ENCODE data around the gene ZNF584. TPM values are rescaled to one million over a fixed set of nuclear protein-coding genes. Genes with fewer than 3 reads are reported as not detected.

ZNF584 gene
- total RNA-seq, 4 donors from 2014 or later = 3.4 to 8.3 (median 7.3) TPM

- Histone ChIP-seq H3K9me3 (no peaks in the 10 kb centered on the region), H3K4me3 (no peak overlapping the region), H3K4me1 (no peaks in the 10 kb centered on the region), H3K36me3 (peaks cover 0 to 34% (median 15%) of the 10 kb centered on the region in 4 donors), H3K27me3 (no peaks in the 10 kb centered on the region), H3K27ac (no peak overlapping the region)
- TF ChIP-seq CTCF (IDR thresholded peaks at IDR 0.05) = no peak
- no peak for TF ChIP-seq EP300 (IDR thresholded peaks at IDR 0.05; ENCODE audit: low read depth)
- TF ChIP-seq POLR2A (IDR thresholded peaks at IDR 0.05) = no peak
- TF ChIP-seq POLR2AphosphoS5 (IDR thresholded peaks at IDR 0.05) = no peak
- WGBS, 2 donors (ENCODE audit: low coverage in 1 of 2) = 93 to 97% methylated on average over 3 to 7 of the region's 7 CpGs
- DNase-seq = no peak
- intact Hi-C loops (cut with DNase I; ENCODE audit: low total_unique reads) = no loop called here
- in situ Hi-C loops (cut with MboI; ENCODE audit: low pct_ligation_motif_present in 1 of 4, low pct_unique_long_range_greater_than_20kb in 1 of 4, low sequenced_read_pairs in 3 of 4) = no loop called here
Observed at GRCh38 chr19:58417071-58417470, 8.6 kb downstream of the ZNF584 start.

GRCh38 chr19:58428617-58429016 lies 20.2 kb downstream of the ZNF584 start:
- 73% methylated on average over 1 of the region's 1 CpG; no CpG with 5 or more reads in 1 of the 2 donors for WGBS, 2 donors (ENCODE audit: low coverage in 1 of 2)

GRCh38 chr19:58429745-58430144 lies 21.3 kb downstream of the ZNF584 start:
- H3K4me1 ChIP-seq = no peaks in the 10 kb centered on the region
- no peak overlapping the region for H3K4me3 ChIP-seq
- H3K27me3 ChIP-seq = no peaks in the 10 kb centered on the region
- peaks cover 71 to 80% of the 10 kb centered on the region in 2 donors for H3K9me3 ChIP-seq
- TF ChIP-seq EP300 (IDR thresholded peaks at IDR 0.05; ENCODE audit: low read depth) = no peak
- TF ChIP-seq POLR2AphosphoS5 (IDR thresholded peaks at IDR 0.05) = no peak
- TF ChIP-seq POLR2A (IDR thresholded peaks at IDR 0.05) = no peak
- TF ChIP-seq CTCF (IDR thresholded peaks at IDR 0.05) = no peak
- intact Hi-C loops (cut with DNase I; ENCODE audit: low total_unique reads) (no loop called here), in situ Hi-C loops (cut with MboI; ENCODE audit: low pct_ligation_motif_present in 1 of 4, low pct_unique_long_range_greater_than_20kb in 1 of 4, low sequenced_read_pairs in 3 of 4) (no loop called here)
- DNase-seq = no peak
- H3K36me3 ChIP-seq = peaks cover 7 to 30% (median 16%) of the 10 kb centered on the region in 4 donors
- no peak overlapping the region for H3K27ac ChIP-seq

More at GRCh38 chr19:58428617-58429016, 20.2 kb downstream of the ZNF584 start:
- intact Hi-C loops (cut with DNase I; ENCODE audit: low total_unique reads) = no loop called here
- Histone ChIP-seq H3K27ac (no peak overlapping the region), H3K36me3 (peaks cover 0 to 19% (median 6%) of the 10 kb centered on the region in 4 donors), H3K27me3 (no peaks in the 10 kb centered on the region), H3K4me3 (no peak overlapping the region), H3K9me3 (peaks cover 60 to 69% of the 10 kb centered on the region in 2 donors), H3K4me1 (no peaks in the 10 kb centered on the region)
- DNase-seq = no peak
- in situ Hi-C loops (cut with MboI; ENCODE audit: low pct_ligation_motif_present in 1 of 4, low pct_unique_long_range_greater_than_20kb in 1 of 4, low sequenced_read_pairs in 3 of 4) = no loop called here
- TF ChIP-seq POLR2A (IDR thresholded peaks at IDR 0.05) = no peak

GRCh38 chr19:58434217-58434616 lies 25.8 kb downstream of the ZNF584 start:
- no peak for DNase-seq
- peaks cover 86 to 94% of the 10 kb centered on the region in 2 donors for H3K9me3 ChIP-seq
- peaks cover 0 to 1% (median under 1%) of the 10 kb centered on the region in 4 donors for H3K4me1 ChIP-seq
- no peaks in the 10 kb centered on the region for H3K27me3 ChIP-seq
- H3K27ac ChIP-seq = no peak overlapping the region
- TF ChIP-seq POLR2AphosphoS5 (IDR thresholded peaks at IDR 0.05) = no peak
- TF ChIP-seq POLR2A (IDR thresholded peaks at IDR 0.05) = no peak
- no peak for TF ChIP-seq EP300 (IDR thresholded peaks at IDR 0.05; ENCODE audit: low read depth)
- no peak for TF ChIP-seq CTCF (IDR thresholded peaks at IDR 0.05)
- H3K4me3 ChIP-seq = no peak overlapping the region
- in situ Hi-C loops (cut with MboI; ENCODE audit: low pct_ligation_motif_present in 1 of 4, low pct_unique_long_range_greater_than_20kb in 1 of 4, low sequenced_read_pairs in 3 of 4) (no loop called here), intact Hi-C loops (cut with DNase I; ENCODE audit: low total_unique reads) (no loop called here)
- H3K36me3 ChIP-seq = peaks cover 7 to 64% (median 26%) of the 10 kb centered on the region in 4 donors
- WGBS, 2 donors (ENCODE audit: low coverage in 1 of 2) = 97% methylated on average over 2 of the region's 2 CpGs; no CpG with 5 or more reads in 1 of the 2 donors

Data from transverse colon (tissue), 4 donors.